ENCODE results near the gene ENTHD1.

DNA sequence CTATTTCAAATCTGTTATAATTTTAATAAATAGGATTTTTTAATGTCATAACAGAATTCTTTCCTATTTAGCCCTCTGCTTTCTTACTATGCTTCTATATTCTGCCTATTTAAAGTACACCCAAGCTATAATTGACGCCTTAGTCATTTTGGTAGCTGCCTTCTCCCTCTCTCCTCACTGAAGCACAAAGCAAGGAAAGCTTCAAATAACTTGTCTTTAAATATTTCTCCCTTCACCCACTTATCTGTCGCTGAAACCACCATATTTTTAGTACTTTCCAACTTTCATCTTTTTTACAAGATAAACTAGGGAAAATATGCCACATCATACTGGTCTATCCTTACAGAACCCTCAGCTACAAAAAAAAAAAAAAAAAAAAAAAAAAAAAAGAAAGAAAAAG is 127.9 kb downstream of the ENTHD1 start:
- TF ChIP-seq POLR2AphosphoS5 (IDR thresholded peaks at IDR 0.05; ENCODE audit: low read length) (no peak), FOXM1 (IDR thresholded peaks at IDR 0.05; ENCODE audit: low read depth, low read length) (no peak), ZZZ3 (IDR thresholded peaks at IDR 0.05; ENCODE audit: control insufficient read depth, insufficient read length, low read depth) (no peak)
- TF ChIP-seq, protein P1, sequence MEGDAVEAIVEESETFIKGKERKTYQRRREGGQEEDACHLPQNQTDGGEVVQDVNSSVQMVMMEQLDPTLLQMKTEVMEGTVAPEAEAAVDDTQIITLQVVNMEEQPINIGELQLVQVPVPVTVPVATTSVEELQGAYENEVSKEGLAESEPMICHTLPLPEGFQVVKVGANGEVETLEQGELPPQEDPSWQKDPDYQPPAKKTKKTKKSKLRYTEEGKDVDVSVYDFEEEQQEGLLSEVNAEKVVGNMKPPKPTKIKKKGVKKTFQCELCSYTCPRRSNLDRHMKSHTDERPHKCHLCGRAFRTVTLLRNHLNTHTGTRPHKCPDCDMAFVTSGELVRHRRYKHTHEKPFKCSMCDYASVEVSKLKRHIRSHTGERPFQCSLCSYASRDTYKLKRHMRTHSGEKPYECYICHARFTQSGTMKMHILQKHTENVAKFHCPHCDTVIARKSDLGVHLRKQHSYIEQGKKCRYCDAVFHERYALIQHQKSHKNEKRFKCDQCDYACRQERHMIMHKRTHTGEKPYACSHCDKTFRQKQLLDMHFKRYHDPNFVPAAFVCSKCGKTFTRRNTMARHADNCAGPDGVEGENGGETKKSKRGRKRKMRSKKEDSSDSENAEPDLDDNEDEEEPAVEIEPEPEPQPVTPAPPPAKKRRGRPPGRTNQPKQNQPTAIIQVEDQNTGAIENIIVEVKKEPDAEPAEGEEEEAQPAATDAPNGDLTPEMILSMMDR (IDR thresholded peaks at IDR 0.05 in 2 of 3, conservative IDR thresholded peaks at IDR 0.05 in 1 of 3; ENCODE audit: control insufficient read depth in 2 of 3, extremely low read depth in 1 of 3, insufficient read depth in 1 of 3, low read depth in 3 of 3, low read length in 3 of 3) = no peak
- TF ChIP-seq, protein P2, sequence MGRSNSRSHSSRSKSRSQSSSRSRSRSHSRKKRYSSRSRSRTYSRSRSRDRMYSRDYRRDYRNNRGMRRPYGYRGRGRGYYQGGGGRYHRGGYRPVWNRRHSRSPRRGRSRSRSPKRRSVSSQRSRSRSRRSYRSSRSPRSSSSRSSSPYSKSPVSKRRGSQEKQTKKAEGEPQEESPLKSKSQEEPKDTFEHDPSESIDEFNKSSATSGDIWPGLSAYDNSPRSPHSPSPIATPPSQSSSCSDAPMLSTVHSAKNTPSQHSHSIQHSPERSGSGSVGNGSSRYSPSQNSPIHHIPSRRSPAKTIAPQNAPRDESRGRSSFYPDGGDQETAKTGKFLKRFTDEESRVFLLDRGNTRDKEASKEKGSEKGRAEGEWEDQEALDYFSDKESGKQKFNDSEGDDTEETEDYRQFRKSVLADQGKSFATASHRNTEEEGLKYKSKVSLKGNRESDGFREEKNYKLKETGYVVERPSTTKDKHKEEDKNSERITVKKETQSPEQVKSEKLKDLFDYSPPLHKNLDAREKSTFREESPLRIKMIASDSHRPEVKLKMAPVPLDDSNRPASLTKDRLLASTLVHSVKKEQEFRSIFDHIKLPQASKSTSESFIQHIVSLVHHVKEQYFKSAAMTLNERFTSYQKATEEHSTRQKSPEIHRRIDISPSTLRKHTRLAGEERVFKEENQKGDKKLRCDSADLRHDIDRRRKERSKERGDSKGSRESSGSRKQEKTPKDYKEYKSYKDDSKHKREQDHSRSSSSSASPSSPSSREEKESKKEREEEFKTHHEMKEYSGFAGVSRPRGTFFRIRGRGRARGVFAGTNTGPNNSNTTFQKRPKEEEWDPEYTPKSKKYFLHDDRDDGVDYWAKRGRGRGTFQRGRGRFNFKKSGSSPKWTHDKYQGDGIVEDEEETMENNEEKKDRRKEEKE (IDR thresholded peaks at IDR 0.05) = no peak

All from GM12878 (cell line).